HepG2 (cell line): ENCODE data around the gene HIPK4. TPM values are rescaled to one million over a fixed set of nuclear protein-coding genes. Genes with fewer than 3 reads are reported as not detected.

ENCODE experiments used
- CHD2 ChIP-seq: IDR thresholded peaks from 2 replicates; pipeline ENCODE4 v1.6.1; 2011; ENCODE audit warnings: low read depth, low read length, improper control_type of control experiment
- FOXK2 ChIP-seq: fragments of 450-650 bp; IDR thresholded peaks from 2 replicates; pipeline ENCODE4 v1.6.1; 2016
- KLF11 ChIP-seq: IDR thresholded peaks from 2 replicates; pipeline ENCODE4 v1.6.1; 2016; ENCODE audit warnings: missing compliant biosample characterization
- RBM39 ChIP-seq: fragments of 200-400 bp; formaldehyde crosslinking; IDR thresholded peaks from one replicate; pipeline ENCODE4 v1.6.1; 2018; ENCODE audit warnings: antibody characterized with exemption, mild to moderate bottlenecking, low read depth, low read length; ENCODE audit not compliant: poor library complexity, severe bottlenecking
- SIN3B ChIP-seq: fragments of 150-350 bp; IDR thresholded peaks from 2 replicates; pipeline ENCODE4 v1.6.1; 2014; ENCODE audit warnings: low read length
- SP1 ChIP-seq, 2 experiments: fragments of 450-650 bp in 1 of 2; sonication (generic) in 1 of 2; formaldehyde crosslinking in 1 of 2; IDR thresholded peaks; 2 replicates each; pipeline versions ENCODE4 v1.4.0 to v1.6.1; 2016 to 2020; ENCODE audit warnings: missing genetic modification reagents in 1 of 2
- SPEN ChIP-seq: sonication (generic); formaldehyde crosslinking; IDR thresholded peaks from 2 replicates; pipeline ENCODE4 v1.5.1; 2020; ENCODE audit warnings: low read depth, mild to moderate bottlenecking, missing genetic modification reagents
- TOPORS ChIP-seq: sonication (generic); formaldehyde crosslinking; IDR thresholded peaks from 2 replicates; pipeline ENCODE4 v1.8.0; 2023; ENCODE audit warnings: mild to moderate bottlenecking, missing genetic modification reagents
- ZNF331 ChIP-seq: sonication (generic); formaldehyde crosslinking; IDR thresholded peaks from 2 replicates; pipeline ENCODE4 v1.4.0; 2020; ENCODE audit warnings: missing genetic modification reagents
- ZNF543 ChIP-seq: sonication (generic); formaldehyde crosslinking; IDR thresholded peaks from 2 replicates; pipeline ENCODE4 v1.4.0; 2020; ENCODE audit warnings: mild to moderate bottlenecking, missing genetic modification reagents
- ZNF782 ChIP-seq: sonication (generic); formaldehyde crosslinking; IDR thresholded peaks from 2 replicates; pipeline ENCODE4 v1.4.0; 2020; ENCODE audit warnings: missing genetic modification reagents, mild to moderate bottlenecking, borderline replicate concordance
- ZSCAN25 ChIP-seq: sonication (generic); formaldehyde crosslinking; IDR thresholded peaks from 2 replicates; pipeline ENCODE4 v1.8.0; 2022; ENCODE audit warnings: mild to moderate bottlenecking, missing genetic modification reagents
- polyA plus RNA-seq, 8 experiments: library from polyadenylated mRNA; depleted of rRNA in 3 of 8; stranded (reverse) in 7 of 8; unstranded in 1 of 8; fragments of >200 nt; fragmentation: Illumina TruSeq in 4 of 8; extraction: Trizol in 4 of 8; gene quantifications; 2 replicates each; pipeline versions ENCODE4 v1.2.1 to v1.2.3, GENCODE V29; 2011 to 2016; ENCODE audit warnings: low read depth in 4 of 8, missing spikeins in 1 of 8, mixed read lengths in 1 of 8; ENCODE audit not compliant: insufficient read depth in 1 of 8
- total RNA-seq, 5 experiments: library from RNA; depleted of rRNA; stranded (reverse); fragments of >200 nt; fragmentation: Illumina TruSeq; extraction: Trizol; gene quantifications; 2 replicates each; pipeline ENCODE4 v1.2.3, GENCODE V29; 2016; ENCODE audit warnings: low read depth in 1 of 5
- TF ChIP-seq, protein P1 (sequence below): sonication (generic); formaldehyde crosslinking; IDR thresholded peaks from 2 replicates; pipeline ENCODE4 v1.4.0; 2020; ENCODE audit warnings: missing genetic modification reagents, low read depth, mild to moderate bottlenecking, borderline replicate concordance
- TF ChIP-seq, protein P2 (sequence below): sonication (generic); IDR thresholded peaks from 2 replicates; pipeline ENCODE4 v1.6.1; 2016; ENCODE audit warnings: low read depth, borderline replicate concordance
- TF ChIP-seq, protein P3 (sequence below): sonication (generic); formaldehyde crosslinking; IDR thresholded peaks from 2 replicates; pipeline ENCODE4 v1.8.1; 2023; ENCODE audit warnings: missing genetic modification reagents, mild to moderate bottlenecking, borderline replicate concordance
- TF ChIP-seq, protein P4 (sequence below): sonication (generic); formaldehyde crosslinking; IDR thresholded peaks from 2 replicates; pipeline ENCODE4 v1.8.0; 2022; ENCODE audit warnings: mild to moderate bottlenecking, missing genetic modification reagents, moderate library complexity
- TF ChIP-seq, protein P5 (sequence below): IDR thresholded peaks from 2 replicates; pipeline ENCODE4 v1.6.1; 2012; ENCODE audit warnings: inconsistent platforms
- TF ChIP-seq, protein P6 (sequence below): sonication (generic); formaldehyde crosslinking; IDR thresholded peaks from 2 replicates; pipeline ENCODE4 v1.4.0; 2020; ENCODE audit warnings: mild to moderate bottlenecking, missing genetic modification reagents
- TF ChIP-seq, protein P7 (sequence below): IDR thresholded peaks from 2 replicates; pipeline ENCODE4 v1.6.1; 2016; ENCODE audit warnings: mild to moderate bottlenecking, missing biosample characterization, missing genetic modification reagents
- TF ChIP-seq, protein P8 (sequence below): sonication (generic); formaldehyde crosslinking; IDR thresholded peaks from 2 replicates; pipeline ENCODE4 v1.8.0; 2022; ENCODE audit warnings: mild to moderate bottlenecking, missing genetic modification reagents, moderate library complexity
- TF ChIP-seq, protein P9 (sequence below): sonication (generic); formaldehyde crosslinking; conservative IDR thresholded peaks from 2 replicates; pipeline ENCODE4 v1.4.0; 2020; ENCODE audit warnings: missing genetic modification reagents
- TF ChIP-seq, protein P10 (sequence below): sonication (generic); formaldehyde crosslinking; IDR thresholded peaks from 2 replicates; pipeline ENCODE4 v1.8.1; 2023; ENCODE audit warnings: mild to moderate bottlenecking, missing genetic modification reagents, borderline replicate concordance

The HIPK4 gene
- total and polyA plus RNA-seq, 2 of the 13 experiments (the other 11 are each of a cell fraction or from before 2014, with no cell fraction given), result 0.03 TPM; not detected in 1

DNA sequence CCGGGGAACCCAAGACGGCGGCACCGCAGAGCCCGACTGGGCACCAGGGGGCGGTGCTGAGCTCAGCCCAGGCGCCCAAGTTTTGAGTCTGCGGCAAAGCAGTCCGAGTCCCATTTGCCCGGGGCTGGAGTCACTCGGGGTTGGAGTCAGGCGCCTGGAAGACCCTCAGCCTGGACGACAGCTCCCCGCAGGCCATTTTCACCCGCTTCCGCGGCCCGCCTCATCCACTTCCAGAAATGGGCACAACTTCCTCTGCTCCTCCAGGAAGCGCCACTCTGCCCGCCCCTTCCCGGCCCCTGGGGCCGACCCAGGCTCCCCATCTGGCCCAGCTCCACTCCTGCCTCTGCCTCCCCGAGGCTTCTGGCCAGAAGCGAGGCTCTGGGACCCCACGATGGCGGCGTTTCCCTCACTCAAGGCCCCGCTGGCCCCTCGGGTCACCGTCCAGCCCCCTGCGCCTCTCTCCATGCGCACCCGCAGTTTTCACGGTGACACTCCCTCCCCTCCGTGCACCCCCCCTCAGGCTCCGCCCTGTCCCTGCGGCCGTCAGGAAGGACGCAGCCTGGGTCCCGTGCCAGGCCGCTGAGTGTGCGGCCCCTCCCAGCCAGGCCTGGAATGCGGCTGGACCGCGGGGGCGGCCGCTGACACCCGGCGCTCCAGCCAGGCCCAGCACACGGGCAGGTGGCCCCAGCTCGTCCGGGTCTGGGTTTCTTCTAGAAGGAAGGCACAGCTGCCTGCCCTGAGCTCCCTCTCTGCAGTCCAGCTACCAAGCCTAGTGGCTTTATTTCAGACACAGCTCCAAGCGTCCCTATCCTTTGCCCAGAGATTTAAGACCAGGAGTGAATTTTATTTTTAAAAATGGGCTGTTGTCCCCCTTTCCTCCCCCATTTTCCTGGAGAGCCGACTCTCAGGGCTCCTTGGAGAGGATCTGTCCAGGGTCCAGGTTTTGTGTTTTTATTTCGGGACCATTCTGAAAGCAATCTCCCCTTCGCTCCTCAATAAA is 31.1 kb upstream of the HIPK4 start (continued):
- TF ChIP-seq ZNF782 (CRISPR knock-in tag), result no peak
- TF ChIP-seq, protein P1, sequence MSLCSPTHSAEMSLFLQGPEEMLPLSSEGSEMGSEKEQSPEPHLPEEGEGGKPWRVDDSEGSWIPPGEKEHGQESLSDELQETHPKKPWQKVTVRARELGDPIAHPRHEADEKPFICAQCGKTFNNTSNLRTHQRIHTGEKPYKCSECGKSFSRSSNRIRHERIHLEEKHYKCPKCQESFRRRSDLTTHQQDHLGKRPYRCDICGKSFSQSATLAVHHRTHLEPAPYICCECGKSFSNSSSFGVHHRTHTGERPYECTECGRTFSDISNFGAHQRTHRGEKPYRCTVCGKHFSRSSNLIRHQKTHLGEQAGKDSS, result no peak
- TF ChIP-seq SP1 (IDR thresholded peaks at IDR 0.05), result no peak
- TF ChIP-seq SP1 (CRISPR knock-in tag; IDR thresholded peaks at IDR 0.05), result peak; percentile 72; the same call in 1 of the 2 replicates
- TF ChIP-seq, protein P2, sequence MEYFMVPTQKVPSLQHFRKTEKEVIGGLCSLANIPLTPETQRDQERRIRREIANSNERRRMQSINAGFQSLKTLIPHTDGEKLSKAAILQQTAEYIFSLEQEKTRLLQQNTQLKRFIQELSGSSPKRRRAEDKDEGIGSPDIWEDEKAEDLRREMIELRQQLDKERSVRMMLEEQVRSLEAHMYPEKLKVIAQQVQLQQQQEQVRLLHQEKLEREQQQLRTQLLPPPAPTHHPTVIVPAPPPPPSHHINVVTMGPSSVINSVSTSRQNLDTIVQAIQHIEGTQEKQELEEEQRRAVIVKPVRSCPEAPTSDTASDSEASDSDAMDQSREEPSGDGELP, result peak; percentile 66; the same call in 1 of the 2 replicates
- peak; percentile 23 for TF ChIP-seq RBM39
- peak; percentile 59; the same call in 1 of the 2 replicates for TF ChIP-seq ZSCAN25 (CRISPR knock-in tag)
- TF ChIP-seq SPEN, result peak; percentile 84
- TF ChIP-seq, protein P3, sequence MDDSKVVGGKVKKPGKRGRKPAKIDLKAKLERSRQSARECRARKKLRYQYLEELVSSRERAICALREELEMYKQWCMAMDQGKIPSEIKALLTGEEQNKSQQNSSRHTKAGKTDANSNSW (CRISPR knock-in tag), result peak; percentile 53; the same call in 1 of the 2 replicates
- TF ChIP-seq, protein P4, sequence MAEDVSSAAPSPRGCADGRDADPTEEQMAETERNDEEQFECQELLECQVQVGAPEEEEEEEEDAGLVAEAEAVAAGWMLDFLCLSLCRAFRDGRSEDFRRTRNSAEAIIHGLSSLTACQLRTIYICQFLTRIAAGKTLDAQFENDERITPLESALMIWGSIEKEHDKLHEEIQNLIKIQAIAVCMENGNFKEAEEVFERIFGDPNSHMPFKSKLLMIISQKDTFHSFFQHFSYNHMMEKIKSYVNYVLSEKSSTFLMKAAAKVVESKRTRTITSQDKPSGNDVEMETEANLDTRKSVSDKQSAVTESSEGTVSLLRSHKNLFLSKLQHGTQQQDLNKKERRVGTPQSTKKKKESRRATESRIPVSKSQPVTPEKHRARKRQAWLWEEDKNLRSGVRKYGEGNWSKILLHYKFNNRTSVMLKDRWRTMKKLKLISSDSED (CRISPR knock-in tag), result peak; percentile 76; the same call in 1 of the 2 replicates
- TF ChIP-seq, protein P5, sequence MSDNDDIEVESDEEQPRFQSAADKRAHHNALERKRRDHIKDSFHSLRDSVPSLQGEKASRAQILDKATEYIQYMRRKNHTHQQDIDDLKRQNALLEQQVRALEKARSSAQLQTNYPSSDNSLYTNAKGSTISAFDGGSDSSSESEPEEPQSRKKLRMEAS, result peak; percentile 83
- TF ChIP-seq, protein P6, sequence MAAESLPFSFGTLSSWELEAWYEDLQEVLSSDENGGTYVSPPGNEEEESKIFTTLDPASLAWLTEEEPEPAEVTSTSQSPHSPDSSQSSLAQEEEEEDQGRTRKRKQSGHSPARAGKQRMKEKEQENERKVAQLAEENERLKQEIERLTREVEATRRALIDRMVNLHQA (CRISPR knock-in tag), result no peak
- no peak for TF ChIP-seq SIN3B
- TF ChIP-seq ZNF331 (CRISPR knock-in tag), result peak; percentile 76
- no peak for TF ChIP-seq FOXK2
- TF ChIP-seq KLF11 (CRISPR knock-in tag), result no peak; the same call in 1 of the 2 replicates
- TF ChIP-seq, protein P7, sequence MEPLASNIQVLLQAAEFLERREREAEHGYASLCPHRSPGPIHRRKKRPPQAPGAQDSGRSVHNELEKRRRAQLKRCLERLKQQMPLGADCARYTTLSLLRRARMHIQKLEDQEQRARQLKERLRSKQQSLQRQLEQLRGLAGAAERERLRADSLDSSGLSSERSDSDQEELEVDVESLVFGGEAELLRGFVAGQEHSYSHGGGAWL (CRISPR knock-in tag), result peak; percentile 19; the same call in 1 of the 2 replicates
- TF ChIP-seq ZNF543 (CRISPR knock-in tag), result no peak
- TF ChIP-seq, protein P8, sequence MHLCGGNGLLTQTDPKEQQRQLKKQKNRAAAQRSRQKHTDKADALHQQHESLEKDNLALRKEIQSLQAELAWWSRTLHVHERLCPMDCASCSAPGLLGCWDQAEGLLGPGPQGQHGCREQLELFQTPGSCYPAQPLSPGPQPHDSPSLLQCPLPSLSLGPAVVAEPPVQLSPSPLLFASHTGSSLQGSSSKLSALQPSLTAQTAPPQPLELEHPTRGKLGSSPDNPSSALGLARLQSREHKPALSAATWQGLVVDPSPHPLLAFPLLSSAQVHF (CRISPR knock-in tag), result no peak
- TF ChIP-seq, protein P9, sequence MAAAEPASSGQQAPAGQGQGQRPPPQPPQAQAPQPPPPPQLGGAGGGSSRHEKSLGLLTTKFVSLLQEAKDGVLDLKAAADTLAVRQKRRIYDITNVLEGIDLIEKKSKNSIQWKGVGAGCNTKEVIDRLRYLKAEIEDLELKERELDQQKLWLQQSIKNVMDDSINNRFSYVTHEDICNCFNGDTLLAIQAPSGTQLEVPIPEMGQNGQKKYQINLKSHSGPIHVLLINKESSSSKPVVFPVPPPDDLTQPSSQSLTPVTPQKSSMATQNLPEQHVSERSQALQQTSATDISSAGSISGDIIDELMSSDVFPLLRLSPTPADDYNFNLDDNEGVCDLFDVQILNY (CRISPR knock-in tag), result no peak
- no peak for TF ChIP-seq CHD2
- TF ChIP-seq TOPORS (CRISPR knock-in tag), result peak; percentile 45
- TF ChIP-seq, protein P10, sequence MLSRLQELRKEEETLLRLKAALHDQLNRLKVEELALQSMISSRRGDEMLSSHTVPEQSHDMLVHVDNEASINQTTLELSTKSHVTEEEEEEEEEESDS (CRISPR knock-in tag), result no peak
